ENCODE results near the gene ZNF436. TPM values are rescaled to one million over a fixed set of nuclear protein-coding genes. Genes with fewer than 3 reads are reported as not detected.
"Not testable (repeated sequence)": the region's sequence is repeated elsewhere in the genome, so short reads cannot be mapped to it uniquely, and the experiment has no call there.

The ZNF436 gene
- total RNA-seq, 1 experiment from 2014 or later: 14.0 TPM

- Histone ChIP-seq H3K27ac (no peak overlapping the region), H3K4me2 (no peak overlapping the region), H3K9me3 (ENCODE audit: insufficient read depth, low read depth) (no peaks in the 10 kb centered on the region), H3F3A (ENCODE audit: insufficient read depth, low read depth) (peaks cover 32% of the 10 kb centered on the region), H3K27me3 (ENCODE audit: insufficient read depth, low read depth) (no peaks in the 10 kb centered on the region), H3K9me2 (ENCODE audit: insufficient read depth) (no peaks in the 10 kb centered on the region), H4K20me1 (ENCODE audit: insufficient read depth) (no peaks in the 10 kb centered on the region), H2AFZ (no peak overlapping the region), H3K36me3 (ENCODE audit: low read depth) (no peaks in the 10 kb centered on the region), H3K79me2 (ENCODE audit: low read depth) (no peaks in the 10 kb centered on the region), H3K4me1 (replicated peaks; ENCODE audit: insufficient read depth) (peaks cover 14% of the 10 kb centered on the region), H3K4me3 (no peak overlapping the region)
- POLR2A ChIA-PET (ENCODE audit: unreplicated experiment): interaction anchor here (0.6 kb wide), 1 partner anchor 306 kb away, joined by 4 read pairs; no protein-coding TSS in a partner anchor
- intact Hi-C loops (cut with micrococcal nuclease; ENCODE audit: unreplicated experiment): no loop called here
- no peak for DNase-seq
- no peak for TF ChIP-seq EZH2 (IDR thresholded peaks at IDR 0.05; ENCODE audit: low read depth)
- TF ChIP-seq CTCF (conservative IDR thresholded peaks at IDR 0.05): no peak
- CTCF ChIA-PET: no interaction called here
- BruUV-seq (replicated peaks): no TSS peak
These were observed 11.7 kb upstream of the ZNF436 start for GRCh38 chr1:23381233-23381885.

GRCh38 chr1:23380719-23381118 is 11.1 kb upstream of the ZNF436 start:
- H3K4me2 ChIP-seq: no peak overlapping the region
- H3K36me3 ChIP-seq (ENCODE audit: low read depth): no peaks in the 10 kb centered on the region
- no TSS peak for BruUV-seq (replicated peaks)
- ChIA-PET POLR2A (ENCODE audit: unreplicated experiment) (no interaction called here), CTCF (no interaction called here)
- no peaks in the 10 kb centered on the region for H3K9me2 ChIP-seq (ENCODE audit: insufficient read depth)
- peaks cover 14% of the 10 kb centered on the region for H3K4me1 ChIP-seq (replicated peaks; ENCODE audit: insufficient read depth)
- H3K27me3 ChIP-seq (ENCODE audit: insufficient read depth, low read depth): no peaks in the 10 kb centered on the region
- no peak overlapping the region for H3K4me3 ChIP-seq
- H3F3A ChIP-seq (ENCODE audit: insufficient read depth, low read depth): peaks cover 32% of the 10 kb centered on the region
- no peak for TF ChIP-seq EZH2 (IDR thresholded peaks at IDR 0.05; ENCODE audit: low read depth)
- TF ChIP-seq CTCF (conservative IDR thresholded peaks at IDR 0.05): no peak
- no peak overlapping the region for H2AFZ ChIP-seq
- intact Hi-C loops (cut with micrococcal nuclease; ENCODE audit: unreplicated experiment): no loop called here
- no peak overlapping the region for H3K27ac ChIP-seq
- no peaks in the 10 kb centered on the region for H3K9me3 ChIP-seq (ENCODE audit: insufficient read depth, low read depth)
- DNase-seq: no peak
- no peaks in the 10 kb centered on the region for H4K20me1 ChIP-seq (ENCODE audit: insufficient read depth)
- no peaks in the 10 kb centered on the region for H3K79me2 ChIP-seq (ENCODE audit: low read depth)

GRCh38 chr1:23380236-23380635 is 10.6 kb upstream of the ZNF436 start:
- Histone ChIP-seq H3F3A (ENCODE audit: insufficient read depth, low read depth) (peaks cover 31% of the 10 kb centered on the region), H3K4me1 (replicated peaks; ENCODE audit: insufficient read depth) (peaks cover 13% of the 10 kb centered on the region)
- BruUV-seq (replicated peaks); H3K4me2 ChIP-seq; H4K20me1 ChIP-seq (ENCODE audit: insufficient read depth); POLR2A ChIA-PET (ENCODE audit: unreplicated experiment); H3K36me3 ChIP-seq (ENCODE audit: low read depth); H3K79me2 ChIP-seq (ENCODE audit: low read depth); H3K9me3 ChIP-seq (ENCODE audit: insufficient read depth, low read depth); H3K4me3 ChIP-seq; H3K27ac ChIP-seq; DNase-seq; intact Hi-C loops (cut with micrococcal nuclease; ENCODE audit: unreplicated experiment); H3K9me2 ChIP-seq (ENCODE audit: insufficient read depth); H3K27me3 ChIP-seq (ENCODE audit: insufficient read depth, low read depth); H2AFZ ChIP-seq; CTCF ChIA-PET: not testable (repeated sequence)

Measured in PC-9 (cell line).